Smooth muscle cell of the brain vasculature (primary cell): Measurements from ENCODE around the gene SV2C.

Experiments used
- DNase-seq: peaks from one replicate; pipeline ENCODE4 v3.0.0-alpha.2; 2012; ENCODE audit warnings: low read depth, low spot score

SV2C gene

DNA sequence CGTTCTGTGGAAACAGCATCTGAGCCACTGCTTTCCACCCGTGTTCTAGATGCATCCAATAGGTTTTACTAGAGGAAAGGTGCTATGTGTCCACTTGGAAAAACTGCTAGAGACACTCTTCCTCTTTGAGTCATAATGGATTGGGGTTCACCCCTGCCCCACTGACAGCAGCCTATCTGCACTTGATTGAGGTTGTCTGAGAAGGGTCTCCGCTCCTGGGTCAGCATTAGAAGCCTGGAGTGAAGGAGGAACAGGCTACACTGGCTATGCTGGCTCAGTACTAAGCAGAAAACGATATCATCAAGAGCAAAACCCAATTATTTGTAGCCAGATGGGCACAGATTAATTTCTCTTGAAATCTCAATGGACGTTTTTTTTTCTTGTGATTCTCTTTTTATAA lies 167.3 kb downstream of the SV2C start:
- DNase-seq: no peak

DNA sequence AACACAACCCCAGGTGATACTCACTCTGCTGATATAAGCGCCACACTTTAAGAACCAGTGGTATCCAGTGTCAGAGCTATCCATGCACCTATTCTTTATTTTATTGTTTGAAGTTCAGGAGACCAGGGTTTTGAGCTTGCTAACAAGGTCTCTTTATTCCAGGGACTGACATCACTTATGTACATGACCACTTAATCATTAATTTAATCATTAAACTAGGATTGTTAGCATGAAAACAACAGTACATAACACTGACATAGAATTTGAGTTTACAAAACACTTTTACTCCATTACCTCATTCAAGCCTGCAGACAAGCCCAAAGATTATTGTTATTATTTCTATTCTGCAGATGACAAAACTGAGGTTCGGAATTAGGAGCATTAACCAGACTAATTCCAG lies 168.5 kb downstream of the SV2C start:
- DNase-seq: no peak

DNA sequence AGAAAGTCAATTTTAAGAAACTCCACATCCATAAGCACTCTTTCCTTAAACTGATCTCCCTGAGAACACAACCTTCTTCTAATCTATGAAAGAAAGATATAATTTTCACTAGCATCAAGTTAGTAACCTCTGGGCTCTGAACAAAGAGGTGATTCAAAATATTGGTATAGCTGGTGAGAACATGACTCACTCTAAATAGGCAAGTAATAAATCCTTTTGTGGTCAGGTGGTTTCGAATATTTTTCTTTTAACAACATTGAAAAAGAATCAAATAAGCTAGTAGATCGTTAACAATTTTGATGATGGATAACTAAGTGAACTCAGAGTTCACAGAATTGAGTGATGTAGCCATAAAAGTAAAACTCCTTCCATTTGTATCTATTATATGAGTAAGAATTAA lies 169.3 kb downstream of the SV2C start:
- DNase-seq: no peak

DNA sequence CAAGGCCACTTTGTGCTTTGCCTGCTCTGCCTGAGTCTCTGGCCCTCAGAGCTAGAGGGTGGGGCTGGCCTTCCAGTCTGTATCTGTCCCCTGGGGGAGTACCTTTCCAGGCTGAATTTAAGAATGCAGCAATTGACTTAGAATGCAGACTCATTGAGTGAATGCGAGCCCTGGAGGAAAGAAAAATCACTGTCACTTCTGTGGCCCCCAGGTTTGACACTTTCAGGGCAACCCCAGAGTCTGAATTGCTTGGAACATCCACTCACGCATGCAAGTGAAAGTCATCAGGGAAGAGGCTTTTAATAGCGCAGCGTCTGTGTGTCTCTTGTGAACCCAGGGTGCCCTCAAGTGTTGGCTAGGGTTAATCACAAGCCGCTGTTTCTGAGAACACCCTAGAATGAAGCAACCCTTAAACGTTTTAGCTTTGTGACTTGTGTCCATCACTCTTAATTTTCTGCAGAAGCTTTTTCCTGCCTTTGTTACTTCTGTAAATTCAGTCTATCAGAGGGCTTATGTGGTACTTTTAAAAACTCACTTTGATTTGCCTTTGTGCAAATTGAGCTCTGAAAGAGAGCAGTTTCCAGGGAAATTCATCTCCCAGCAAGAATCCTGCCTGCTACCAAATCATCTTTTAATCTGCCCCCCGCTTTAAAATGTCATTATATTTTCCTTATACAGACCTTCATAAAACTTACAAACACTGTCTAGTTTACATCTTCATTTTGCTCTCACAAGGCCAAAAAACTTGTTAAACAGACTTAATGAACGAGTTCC lies 173.1 kb downstream of the SV2C start:
- peak; percentile 20 for DNase-seq

DNA sequence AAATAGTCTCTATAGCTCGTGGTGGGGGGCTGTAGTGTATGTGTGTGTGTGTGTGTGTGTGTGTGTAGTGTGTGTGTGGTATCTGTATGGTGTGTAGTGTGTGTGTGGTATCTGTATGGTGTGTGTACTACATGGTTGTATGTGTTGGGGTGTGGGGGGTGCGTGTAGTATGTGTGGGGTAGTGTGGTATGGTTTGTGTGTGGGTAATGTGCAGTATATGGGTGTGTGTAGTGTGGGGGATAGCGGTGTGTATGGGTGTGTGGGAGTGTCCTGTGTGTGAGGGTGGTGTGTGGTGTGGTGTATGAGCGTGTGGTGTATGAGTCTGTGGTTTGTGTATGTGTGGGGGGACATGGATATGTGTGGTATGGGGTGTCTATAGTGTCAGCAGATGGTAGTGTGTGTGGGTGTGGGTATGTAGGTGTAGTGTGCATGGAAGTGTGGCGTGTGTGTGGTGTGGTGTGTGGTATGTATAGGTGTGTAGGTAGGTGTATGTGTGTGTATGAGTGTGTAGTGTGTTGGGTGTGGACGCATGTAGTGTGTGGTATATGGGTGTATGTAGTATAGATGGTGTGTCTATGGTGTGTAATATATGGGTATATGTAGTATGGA lies 174.1 kb downstream of the SV2C start:
- no peak for DNase-seq

DNA sequence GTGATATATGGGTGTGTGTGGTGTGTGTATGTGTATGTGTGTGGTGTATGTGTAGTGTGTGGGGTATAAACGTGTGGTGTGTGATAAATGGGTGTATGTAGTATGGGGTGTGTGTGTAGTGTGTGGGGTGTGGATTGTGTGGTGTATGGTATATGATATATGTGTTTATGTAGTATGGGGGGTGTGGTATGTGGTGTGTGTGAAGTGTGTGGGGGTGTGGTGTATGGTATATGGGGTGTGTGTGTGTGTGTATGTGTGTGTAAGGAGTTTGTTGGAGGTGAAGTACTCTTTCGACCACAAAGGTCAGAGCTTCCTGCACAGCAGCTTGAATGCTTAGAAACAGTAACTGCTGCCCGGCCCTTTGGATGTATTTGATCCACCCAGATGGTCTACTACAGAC lies 174.7 kb downstream of the SV2C start:
- no peak for DNase-seq

DNA sequence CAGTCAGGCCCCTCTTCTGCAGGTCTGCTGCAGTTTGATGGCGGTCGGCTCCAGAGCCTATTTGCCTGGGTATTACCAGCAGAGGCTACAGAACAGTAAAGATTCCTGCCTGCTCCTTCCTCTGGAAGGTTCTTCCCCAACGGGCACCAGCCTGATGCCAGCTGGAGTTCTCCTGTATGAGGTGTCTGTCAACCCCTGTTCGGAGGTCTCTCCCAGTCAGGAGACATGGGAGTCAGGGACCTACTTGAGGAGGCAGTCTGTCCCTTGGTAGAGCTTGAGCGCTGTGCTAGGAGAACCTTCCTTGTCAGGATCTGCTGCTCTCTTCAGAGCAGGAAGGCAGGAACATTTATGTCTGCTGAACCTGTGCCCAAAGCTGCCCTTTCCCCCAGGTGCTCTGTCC lies 181.5 kb downstream of the SV2C start:
- no peak for DNase-seq

DNA sequence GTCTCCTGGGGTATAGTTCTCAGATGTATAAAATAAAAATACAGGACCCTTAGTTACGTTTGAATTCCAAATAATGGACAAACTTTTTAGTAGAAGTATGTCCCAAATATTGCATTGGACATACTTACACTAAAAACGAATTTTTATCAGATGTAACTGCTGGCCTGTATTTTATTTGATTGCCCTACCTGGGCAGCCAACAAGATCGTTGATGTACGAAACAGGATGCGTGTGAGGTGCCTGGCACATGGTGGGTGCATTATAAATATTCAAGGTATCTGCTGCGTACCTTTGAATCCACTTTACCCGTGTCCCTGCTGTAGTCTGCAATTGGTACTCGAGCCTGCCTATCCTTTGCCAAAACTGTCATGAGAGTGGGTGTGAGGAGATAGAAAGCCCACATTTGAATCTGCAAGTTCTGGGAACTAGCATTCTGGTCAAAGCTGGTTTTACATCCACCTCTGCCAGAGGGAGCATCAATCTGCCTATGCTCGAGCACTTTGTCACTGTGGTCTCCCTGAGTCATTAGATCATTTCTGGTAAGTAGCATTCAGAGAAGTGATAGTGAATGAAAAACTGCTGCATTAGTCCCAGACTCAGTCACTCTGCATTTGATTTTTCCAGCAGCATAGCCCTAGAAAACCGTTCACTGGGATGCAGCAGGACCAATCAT lies 186.2 kb downstream of the SV2C start:
- no peak for DNase-seq

DNA sequence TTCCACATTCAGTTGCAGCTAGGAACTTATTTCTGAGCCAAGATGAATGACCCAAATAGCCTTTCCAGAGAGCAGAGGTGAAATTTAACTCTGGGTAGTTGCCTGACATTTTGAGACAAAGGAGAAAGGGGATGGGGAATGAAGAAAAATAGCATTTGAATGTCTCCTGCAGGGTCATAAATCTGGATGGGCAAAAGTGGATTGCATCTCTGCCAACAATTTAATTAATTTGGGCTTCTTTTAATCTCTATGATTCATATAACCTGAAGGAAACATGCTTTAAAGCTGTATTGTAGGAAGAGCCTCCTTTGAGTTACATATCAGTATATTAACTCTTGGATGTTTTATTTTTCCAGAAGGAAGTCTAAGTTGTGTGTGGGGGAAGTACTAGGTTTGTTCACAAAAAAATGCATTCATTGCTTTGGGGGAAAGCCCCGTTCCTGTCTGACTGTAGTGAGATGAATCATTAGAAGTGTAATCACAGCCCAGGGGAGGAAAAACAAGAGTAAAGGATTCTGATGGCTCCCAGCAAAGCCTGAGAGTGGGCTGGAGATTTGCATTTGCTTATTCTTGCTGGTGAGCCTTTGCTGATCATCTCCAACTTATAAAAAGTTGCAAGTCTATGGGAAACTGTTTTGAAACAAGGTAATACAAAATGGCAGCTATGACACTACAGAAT lies 186.9 kb downstream of the SV2C start:
- DNase-seq: no peak

DNA sequence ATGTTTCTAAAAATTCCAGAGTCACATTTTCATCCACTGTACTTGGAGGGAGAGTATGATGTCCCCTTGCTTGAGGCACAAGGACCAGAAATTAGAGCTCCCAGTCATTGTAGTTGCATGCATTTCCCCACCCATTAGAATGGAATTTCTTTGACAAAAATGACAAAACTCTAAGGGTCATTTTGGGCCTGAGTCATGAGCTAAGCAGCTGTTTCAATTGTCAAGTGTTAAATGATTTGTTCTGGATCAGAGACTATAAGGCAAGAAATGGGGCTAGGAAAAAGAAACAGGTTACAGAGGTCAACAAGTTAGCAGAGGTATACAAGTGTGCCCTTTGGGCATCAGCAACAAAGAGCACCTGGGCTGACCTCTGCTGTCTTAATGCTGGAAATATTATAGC lies 188.7 kb downstream of the SV2C start:
- no peak for DNase-seq

DNA sequence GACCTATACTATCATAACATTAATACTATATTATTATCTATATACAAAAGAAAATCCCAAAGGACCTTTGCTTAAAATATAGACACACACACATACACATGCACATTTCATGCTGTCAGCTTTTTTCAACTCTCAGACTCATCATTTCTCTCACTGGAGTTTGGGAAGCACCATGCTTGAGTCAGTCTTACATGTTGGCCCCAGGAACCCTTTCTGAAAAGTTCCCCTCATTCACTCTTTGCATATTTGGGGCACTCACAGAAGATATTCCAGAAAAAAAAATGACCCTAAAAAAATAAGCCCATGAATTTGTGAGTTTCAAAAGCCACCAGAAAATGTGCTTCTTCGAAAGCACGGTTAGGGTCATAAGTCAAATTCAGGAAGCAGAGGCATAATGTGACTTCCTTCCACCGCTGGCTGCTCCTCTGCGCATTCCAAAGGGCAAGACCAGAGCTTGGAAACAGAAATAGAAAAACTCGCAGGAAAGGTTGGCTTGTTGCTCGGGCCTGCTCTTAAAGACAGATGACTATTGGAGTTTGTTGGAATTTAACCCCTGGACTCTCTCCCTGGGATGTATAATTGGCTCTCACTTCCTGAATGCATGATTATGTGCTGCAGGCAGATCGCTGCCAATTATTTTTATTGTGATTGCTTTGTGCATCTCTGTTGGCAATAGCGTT lies 190.2 kb downstream of the SV2C start:
- DNase-seq: no peak

DNA sequence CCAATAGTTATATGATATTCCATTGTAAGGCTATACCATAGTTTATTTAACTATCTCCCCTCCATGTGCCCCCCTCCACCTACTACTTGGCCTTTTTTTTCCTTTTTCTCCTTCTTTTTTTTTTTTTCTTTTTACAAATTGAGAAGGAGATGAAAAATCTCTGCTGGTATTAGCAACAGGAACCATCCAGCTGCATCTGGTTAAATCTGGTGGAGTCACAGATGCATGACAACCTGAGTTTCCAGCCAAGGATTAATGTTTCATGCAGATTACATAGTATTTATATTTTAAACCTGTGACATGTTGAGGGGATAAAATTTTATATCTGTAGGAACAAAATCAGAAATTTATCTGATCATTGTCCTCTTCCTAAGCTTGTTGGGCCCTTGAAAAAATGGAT lies 191.4 kb downstream of the SV2C start:
- no peak for DNase-seq

DNA sequence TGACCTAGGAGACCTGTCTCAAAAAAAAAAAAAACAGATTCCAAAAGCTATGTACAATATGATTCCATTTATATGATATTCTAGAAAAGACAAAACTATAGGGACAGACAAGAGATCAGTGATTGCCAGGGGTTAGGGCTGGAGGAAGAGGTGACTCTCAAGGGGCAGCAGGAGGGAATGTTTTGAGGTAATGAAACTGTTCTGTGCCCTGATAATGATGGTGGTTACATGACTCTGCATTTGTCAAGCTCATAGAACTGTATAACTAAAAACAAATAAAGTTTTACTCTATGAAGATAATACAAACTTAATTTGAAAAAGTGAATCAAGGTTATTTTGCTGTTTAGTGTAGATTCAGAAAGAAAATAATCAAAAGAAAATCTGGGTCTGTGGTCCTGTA lies 194.6 kb downstream of the SV2C start:
- no peak for DNase-seq

DNA sequence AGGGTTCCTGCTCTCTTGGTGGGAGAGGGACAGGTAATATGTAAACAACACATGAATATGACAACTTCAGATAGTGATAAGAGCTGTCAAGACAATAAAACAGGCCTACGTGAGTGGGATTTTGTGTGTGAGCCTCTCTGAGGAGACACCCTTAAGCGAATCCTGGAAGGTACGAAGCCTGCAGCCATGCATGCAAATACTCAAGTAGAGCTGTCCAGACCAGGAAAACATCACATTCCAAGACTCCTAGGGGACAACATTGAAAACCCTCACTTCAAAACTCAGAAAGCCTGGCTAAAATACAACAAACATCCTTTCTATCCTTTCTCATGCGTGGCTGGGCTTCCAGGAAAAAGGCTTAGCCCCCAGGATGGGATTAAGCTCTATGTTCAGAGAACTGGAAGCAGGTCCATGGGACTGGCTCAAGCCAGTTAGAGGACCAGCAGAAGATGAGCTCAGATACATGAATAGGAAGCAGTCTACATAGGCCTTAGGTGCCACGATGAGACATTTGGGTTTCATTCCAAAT lies 195.1 kb downstream of the SV2C start:
- no peak for DNase-seq

DNA sequence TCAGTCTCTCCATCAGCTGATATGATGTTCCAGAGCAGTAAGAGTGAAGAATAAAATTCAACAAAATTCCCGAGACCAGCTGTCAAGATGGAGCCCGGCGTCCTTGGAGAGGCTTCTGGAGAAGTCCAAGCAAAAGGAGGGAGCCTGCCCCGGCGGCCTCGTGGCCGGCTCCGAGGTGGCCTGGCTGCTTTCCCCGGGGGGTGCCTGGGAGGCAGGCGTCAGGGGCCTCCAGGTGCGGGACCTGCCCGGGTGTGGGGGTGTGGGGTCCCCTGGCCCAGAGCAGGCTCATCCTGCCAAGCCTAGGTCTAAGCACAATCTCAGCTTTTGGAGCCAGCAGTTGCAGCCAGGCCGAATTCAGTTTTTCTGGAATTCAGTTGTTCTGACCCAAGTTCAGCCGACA lies 197.3 kb downstream of the SV2C start:
- DNase-seq: no peak

DNA sequence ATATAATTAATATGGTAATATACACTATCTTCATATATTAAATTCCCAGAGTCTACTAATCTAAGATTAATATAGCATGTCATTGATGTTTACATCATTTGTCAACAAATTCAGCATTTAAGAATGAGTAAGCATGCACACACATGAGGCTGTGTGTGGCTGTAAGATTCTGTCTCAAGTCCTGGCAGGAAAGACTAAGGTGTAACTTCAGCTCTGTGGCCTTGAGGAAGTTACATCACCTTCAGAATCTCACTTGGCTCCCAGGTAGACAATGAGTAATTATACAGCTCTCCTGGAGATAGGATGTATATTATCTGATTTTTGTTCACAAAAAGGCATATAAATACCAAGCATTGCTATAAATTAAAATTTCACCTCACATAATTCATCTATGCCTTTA lies 200.5 kb downstream of the SV2C start:
- no peak for DNase-seq

DNA sequence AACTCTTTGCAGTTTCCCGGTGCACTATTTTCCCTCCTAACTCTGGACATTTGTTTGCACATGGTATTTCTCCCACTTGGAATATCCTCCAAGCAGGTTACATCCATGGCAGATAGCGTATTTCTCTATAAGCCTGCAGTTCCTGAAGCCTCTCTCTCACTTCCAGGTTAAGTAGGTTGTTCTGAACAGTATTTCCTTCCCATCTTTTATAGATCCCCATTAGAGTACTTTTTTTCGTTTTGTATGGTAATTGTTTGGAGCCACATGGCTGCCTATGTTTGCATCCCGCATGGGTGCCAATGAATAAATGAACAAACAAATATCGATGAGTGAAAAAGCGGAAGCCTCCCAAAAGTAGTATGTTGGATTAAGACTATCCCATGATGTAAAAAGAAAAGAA lies 206.5 kb downstream of the SV2C start:
- DNase-seq: no peak

DNA sequence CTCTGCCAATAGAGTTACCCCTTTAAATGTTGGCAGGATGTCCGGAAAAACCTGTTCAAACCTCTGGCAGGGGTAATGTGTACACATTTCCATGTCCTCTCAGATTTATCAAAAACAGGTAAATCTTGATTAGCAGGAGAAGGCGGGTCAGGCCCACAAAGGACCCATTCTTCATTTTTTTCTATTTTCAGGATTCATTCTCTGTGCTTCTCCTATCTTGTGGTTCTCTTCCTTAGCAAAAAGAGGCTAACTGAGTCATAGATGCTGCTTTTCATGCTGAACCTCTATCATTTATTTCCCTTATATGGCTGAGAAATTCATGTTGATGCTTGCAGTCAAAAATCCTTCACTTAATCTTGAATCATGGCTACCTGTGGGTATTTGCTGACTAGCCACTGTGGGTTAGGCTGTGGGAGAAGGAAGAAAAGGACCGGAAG lies 207.2 kb downstream of the SV2C start:
- no peak for DNase-seq

DNA sequence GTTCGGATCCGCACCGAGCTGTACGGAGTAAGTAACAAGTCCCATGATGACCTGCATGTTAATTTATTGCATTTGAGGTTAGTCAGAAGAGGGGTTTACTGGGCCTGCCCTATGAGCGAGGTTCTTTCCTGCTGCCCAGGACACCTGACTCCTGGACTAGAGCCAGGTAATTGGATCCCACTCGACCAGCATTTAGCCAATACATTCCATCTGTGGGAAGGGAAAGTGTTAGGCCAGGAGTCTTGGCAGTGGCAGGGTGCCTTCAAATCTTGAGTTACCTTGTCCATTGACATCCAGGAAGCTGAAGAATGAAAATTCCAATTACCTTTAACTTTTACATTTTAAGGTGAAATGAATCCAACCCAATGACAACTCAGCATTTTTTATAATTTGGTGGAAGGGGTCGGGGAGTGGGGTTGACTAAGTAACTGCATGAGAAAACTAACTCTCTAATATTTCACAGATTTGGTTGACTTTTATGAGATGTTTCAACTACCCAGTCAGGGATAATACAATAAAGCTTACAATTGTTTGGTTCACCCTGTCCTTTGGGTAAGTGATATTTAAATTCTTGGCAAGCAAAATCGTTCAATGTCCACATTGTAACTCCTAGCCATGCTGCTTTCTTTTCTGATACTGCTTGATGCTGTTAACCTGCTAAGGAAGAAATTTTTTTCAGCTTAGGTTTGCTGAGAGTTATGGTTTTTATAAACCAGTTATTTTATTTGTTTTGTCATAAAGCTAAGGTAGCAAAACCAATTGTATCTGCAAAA lies 208.3 kb downstream of the SV2C start:
- no peak for DNase-seq

DNA sequence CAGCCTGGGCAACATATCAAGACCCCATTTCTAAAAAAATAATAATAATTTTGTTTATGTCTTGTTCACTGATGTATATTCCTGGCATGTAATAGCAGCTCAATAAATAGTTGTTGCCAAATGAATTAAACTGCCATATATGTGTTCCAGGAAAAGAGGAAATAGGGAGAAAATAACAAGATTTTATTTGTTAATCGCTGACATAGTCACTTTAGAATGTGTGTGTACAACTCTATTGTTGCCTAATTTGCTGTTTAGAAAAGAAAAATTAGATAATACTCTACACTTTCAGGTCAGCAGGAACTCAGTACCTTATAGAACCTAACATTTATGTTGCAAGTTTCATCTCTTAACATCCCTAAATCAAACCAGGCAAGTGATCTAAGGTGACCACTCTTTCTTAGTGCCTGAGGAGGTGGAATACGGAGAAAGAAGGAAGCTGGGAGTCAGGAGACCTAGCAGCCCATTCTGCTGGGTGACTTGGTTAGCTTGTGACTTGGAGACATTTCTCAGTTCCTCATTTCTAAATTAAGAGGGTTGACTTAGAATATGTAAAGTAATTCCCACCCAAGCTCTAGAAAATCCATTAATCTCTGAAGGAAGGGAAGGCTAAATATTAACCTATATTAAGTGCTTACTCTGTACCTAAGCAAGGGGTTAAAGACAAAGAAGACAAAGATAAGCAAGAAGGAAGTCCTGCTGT lies 209.6 kb downstream of the SV2C start:
- no peak for DNase-seq
